Inferior parietal cortex (tissue), 1 donor: ENCODE data around the gene KCNMA1.

Experiments used
- DNase-seq: peaks from one replicate; pipeline ENCODE4 v3.0.0-alpha.2; 2016; ENCODE audit errors: extremely low spot score

The KCNMA1 gene

GRCh38 chr10:76902949-76903348, 734.7 kb downstream of the KCNMA1 start:
- no peak for DNase-seq

GRCh38 chr10:76901701-76902100, 735.9 kb downstream of the KCNMA1 start:
- DNase-seq, result no peak

GRCh38 chr10:76899490-76899889, 738.1 kb downstream of the KCNMA1 start:
- DNase-seq, result no peak

- DNase-seq, result no peak
Observed at GRCh38 chr10:76892766-76893479, 744.7 kb downstream of the KCNMA1 start.

- DNase-seq, result no peak
Observed at GRCh38 chr10:76887223-76888010, 750.2 kb downstream of the KCNMA1 start.

- peak; percentile 33 for DNase-seq
Observed at GRCh38 chr10:76885816-76886215, 751.8 kb downstream of the KCNMA1 start.

GRCh38 chr10:76884673-76885275, 752.8 kb downstream of the KCNMA1 start:
- no peak for DNase-seq

- DNase-seq, result no peak
Observed at GRCh38 chr10:76883596-76883995, 754.0 kb downstream of the KCNMA1 start.

- no peak for DNase-seq
Observed at GRCh38 chr10:76882796-76883195, 754.8 kb downstream of the KCNMA1 start.

GRCh38 chr10:76882245-76882644, 755.4 kb downstream of the KCNMA1 start:
- DNase-seq, result no peak

- DNase-seq, result no peak
Observed at GRCh38 chr10:76881477-76882220, 756.0 kb downstream of the KCNMA1 start.

- DNase-seq, result no peak
Observed at GRCh38 chr10:76880931-76881330, 756.7 kb downstream of the KCNMA1 start.

GRCh38 chr10:76879116-76879913, 758.3 kb downstream of the KCNMA1 start:
- no peak for DNase-seq

- no peak for DNase-seq
Observed at GRCh38 chr10:76878514-76878913, 759.1 kb downstream of the KCNMA1 start.

GRCh38 chr10:76874896-76875295, 762.7 kb downstream of the KCNMA1 start:
- no peak for DNase-seq

GRCh38 chr10:76874176-76874575, 763.4 kb downstream of the KCNMA1 start:
- no peak for DNase-seq

- DNase-seq, result no peak
Observed at GRCh38 chr10:76871697-76872295, 765.8 kb downstream of the KCNMA1 start.

- no peak for DNase-seq
Observed at GRCh38 chr10:76869931-76870330, 767.7 kb downstream of the KCNMA1 start.

- DNase-seq, result no peak
Observed at GRCh38 chr10:76868098-76868977, 769.3 kb downstream of the KCNMA1 start.
